Panc1 (cell line): ENCODE measurements around the gene VWF. TPM values are rescaled to one million over a fixed set of nuclear protein-coding genes. Genes with fewer than 3 reads are reported as not detected.

Experiments used
- ATAC-seq: fragments of 200-7000 bp; cut with Tn5 transposase; 2 replicates; pipeline ENCODE4 v1.9.1; 2020; ENCODE audit warnings: mild to moderate bottlenecking, moderate library complexity
- BruUV-seq: library from RNA; stranded (reverse); fragments of 400-500 nt; replicated peaks from 2 replicates; lab custom pipeline; 2021; lab: Mats Ljungman, UMichigan
- CTCF ChIA-PET: fragments of 300-600 bp; sonication (Branson Sonifier 250); formaldehyde crosslinking; loops from one replicate; lab custom pipeline; 2022; ENCODE audit warnings: antibody characterized with exemption; lab: Charles Lee
- POLR2A ChIA-PET: fragments of 300-600 bp; sonication (Branson Sonifier 250); formaldehyde crosslinking; loops from one replicate; lab custom pipeline; 2022; ENCODE audit warnings: antibody characterized with exemption; lab: Charles Lee
- DNase-seq: peaks from one replicate; pipeline ENCODE4 v3.0.0-alpha.2; 2010; ENCODE audit warnings: low read depth, low spot score
- H3K27ac ChIP-seq: 2 replicates; pipeline ENCODE4 v1.5.1; 2011; ENCODE audit warnings: mild to moderate bottlenecking, low read length, inconsistent platforms
- H3K27me3 ChIP-seq: fragments of 200-500 bp; sonication (Bioruptor generic); 2 replicates; pipeline ENCODE4 v1.6.0; 2014; ENCODE audit warnings: low read length, inconsistent platforms; ENCODE audit not compliant: control insufficient read depth, insufficient read depth
- H3K36me3 ChIP-seq: fragments of 200-500 bp; sonication (Bioruptor generic); 2 replicates; pipeline ENCODE4 v1.5.1; 2014; ENCODE audit warnings: inconsistent platforms, mild to moderate bottlenecking, low read length, moderate library complexity; ENCODE audit not compliant: control insufficient read depth, insufficient read depth
- H3K4me1 ChIP-seq: 2 replicates; pipeline ENCODE4 v1.5.1; 2011; ENCODE audit warnings: inconsistent platforms, mild to moderate bottlenecking, low read length, moderate library complexity; ENCODE audit not compliant: control insufficient read depth, insufficient read depth
- H3K4me3 ChIP-seq, 2 experiments: 2 replicates each; pipeline ENCODE4 v1.5.1; 2011 to 2012; ENCODE audit warnings: low read depth in 2 of 2, low read length in 2 of 2, mild to moderate bottlenecking in 2 of 2, inconsistent platforms in 1 of 2, moderate library complexity in 1 of 2
- H3K9me3 ChIP-seq: fragments of 200-500 bp; sonication (Bioruptor generic); 2 replicates; pipeline ENCODE4 v1.5.1; 2014; ENCODE audit warnings: low read depth, mild to moderate bottlenecking, inconsistent platforms, low read length, moderate library complexity; ENCODE audit not compliant: control insufficient read depth, insufficient read depth
- CTCF ChIP-seq: fragments of 450-650 bp; IDR thresholded peaks from 2 replicates; pipeline ENCODE4 v1.5.1; 2017; ENCODE audit warnings: mild to moderate bottlenecking
- POLR2AphosphoS5 ChIP-seq: IDR thresholded peaks from 2 replicates; pipeline ENCODE4 v1.6.1; 2012; ENCODE audit warnings: mild to moderate bottlenecking, low read depth, low read length, moderate library complexity
- REST ChIP-seq, 2 experiments: IDR thresholded peaks; 2 replicates each; pipeline ENCODE4 v1.6.1; 2011 to 2012; ENCODE audit warnings: low read depth in 2 of 2, control low read depth in 1 of 2, low read length in 1 of 2, mild to moderate bottlenecking in 1 of 2, moderate library complexity in 1 of 2; ENCODE audit not compliant: insufficient read depth in 1 of 2
- SIN3A ChIP-seq: IDR thresholded peaks from 2 replicates; pipeline ENCODE4 v1.6.1; 2012; ENCODE audit warnings: low read depth, mild to moderate bottlenecking, low read length, moderate library complexity, borderline replicate concordance; ENCODE audit not compliant: insufficient read depth
- TCF7L2 ChIP-seq: IDR thresholded peaks from 2 replicates; pipeline ENCODE4 v1.6.1; 2011; ENCODE audit warnings: mild to moderate bottlenecking, low read depth, low read length, inconsistent platforms
- in situ Hi-C: cut with HindIII; loops from 2 replicates; pipeline ENCODE4 v1.10.0; 2016; ENCODE audit warnings: low sequenced_read_pairs, low pct_unique_long_range_greater_than_20kb
- intact Hi-C: fragments of 100-400 bp; cut with micrococcal nuclease; formaldehyde crosslinking; loops from one replicate; pipeline ENCODE4 v1.10.0; 2022; ENCODE audit not compliant: unreplicated experiment
- total RNA-seq: library from RNA; stranded (reverse); gene quantifications from one replicate; pipeline ENCODE4 v1.2.1, GENCODE V29; 2021; ENCODE audit not compliant: unreplicated experiment

Gene VWF
- total RNA-seq, 1 experiment from 2014 or later: 0.31 TPM

- no peaks in the 10 kb centered on the region for H3K4me1 ChIP-seq
- ATAC-seq: no peak
- BruUV-seq: no TSS peak
- ChIA-PET CTCF (interaction anchor here (0.6 kb wide), 1 partner anchor 1162 kb away, joined by 3 read pairs; no protein-coding TSS in a partner anchor), POLR2A (no interaction called here)
- no peaks in the 10 kb centered on the region for H3K27me3 ChIP-seq
- intact Hi-C loops: no loop called here
- no peak for DNase-seq
- in situ Hi-C loops: no loop called here
- H3K27ac ChIP-seq: no peak overlapping the region
- H3K4me3 ChIP-seq: no peak overlapping the region
- no peaks in the 10 kb centered on the region for H3K36me3 ChIP-seq
- no peak for TF ChIP-seq POLR2AphosphoS5
- TF ChIP-seq CTCF: no peak
- no peak for TF ChIP-seq REST (IDR thresholded peaks at IDR 0.05; ENCODE audit: insufficient read depth in 1 of 2, low read depth in 2 of 2, low read length in 1 of 2)
- no peak for TF ChIP-seq SIN3A
- no peak for TF ChIP-seq TCF7L2
- H3K9me3 ChIP-seq: no peaks in the 10 kb centered on the region
Observed at GRCh38 chr12:6076776-6077691, 47.4 kb downstream of the VWF start.

- H3K4me3 ChIP-seq: no peak overlapping the region
- in situ Hi-C loops (no loop called here), intact Hi-C loops (no loop called here)
- CTCF ChIA-PET: no interaction called here
- no peaks in the 10 kb centered on the region for H3K4me1 ChIP-seq
- H3K9me3 ChIP-seq: no peaks in the 10 kb centered on the region
- no peak for ATAC-seq
- H3K27ac ChIP-seq: no peak overlapping the region
- no peaks in the 10 kb centered on the region for H3K27me3 ChIP-seq
- no peak for DNase-seq
- POLR2A ChIA-PET: no interaction called here
- TF ChIP-seq POLR2AphosphoS5: no peak
- no peak for TF ChIP-seq REST (IDR thresholded peaks at IDR 0.05; ENCODE audit: insufficient read depth in 1 of 2, low read depth in 2 of 2, low read length in 1 of 2)
- TF ChIP-seq CTCF: no peak
- no peak for TF ChIP-seq SIN3A
- TF ChIP-seq TCF7L2: no peak
- BruUV-seq: no TSS peak
- H3K36me3 ChIP-seq: no peaks in the 10 kb centered on the region
Observed at GRCh38 chr12:6076346-6076745, 48.1 kb downstream of the VWF start.
